Left ventricle myocardium inferior (tissue), 1 donor: ENCODE measurements around the gene MYLK3. TPM values are rescaled to one million over a fixed set of nuclear protein-coding genes. Genes with fewer than 3 reads are reported as not detected.
"Not testable (repeated sequence)": the region's sequence is repeated elsewhere in the genome, so short reads cannot be mapped to it uniquely, and the experiment has no call there.

Experiments
- DNase-seq: peaks from one replicate; pipeline ENCODE4 v3.0.0-alpha.2; 2020
- H3K27ac ChIP-seq: fragments of 200-600 bp; replicated peaks from 2 replicates; pipeline ENCODE4 v1.8.0; 2021
- H3K27me3 ChIP-seq: fragments of 200-600 bp; 2 replicates; pipeline ENCODE4 v1.8.0; 2021; ENCODE audit warnings: low read depth
- H3K36me3 ChIP-seq: fragments of 200-600 bp; 2 replicates; pipeline ENCODE4 v1.8.0; 2021
- H3K4me1 ChIP-seq: fragments of 200-600 bp; 2 replicates; pipeline ENCODE4 v1.8.0; 2021
- H3K4me3 ChIP-seq: fragments of 200-600 bp; 2 replicates; pipeline ENCODE4 v1.8.0; 2021; ENCODE audit warnings: mild to moderate bottlenecking, moderate library complexity
- H3K9me3 ChIP-seq: fragments of 200-600 bp; replicated peaks from 2 replicates; pipeline ENCODE4 v1.8.0; 2021
- CTCF ChIP-seq: fragments of 200-600 bp; IDR thresholded peaks from 2 replicates; pipeline ENCODE4 v1.8.0; 2021; ENCODE audit warnings: antibody characterized with exemption, mild to moderate bottlenecking, borderline replicate concordance
- intact Hi-C: fragments of 100-400 bp; cut with micrococcal nuclease; formaldehyde crosslinking; loops from one replicate; pipeline ENCODE4 v1.11.0; 2022
- total RNA-seq: library from RNA; stranded (reverse); fragmentation: NEBNext Ultra II Directional; extraction: Animal tissue kit (Norgen Biotek cat#: 25700); gene quantifications from one replicate; pipeline ENCODE4 v1.2.1, GENCODE V29; 2021
- donor health status: DM: no; HTN: yes; CAD: no; lungs with severe emphysema.

Gene MYLK3
- total RNA-seq, 1 donor from 2014 or later: 256 TPM

- no peaks in the 10 kb centered on the region for H3K27me3 ChIP-seq
- peak overlapping the region; percentile 83 for H3K4me3 ChIP-seq
- intact Hi-C loops: no loop called here
- H3K9me3 ChIP-seq: peaks cover 28% of the 10 kb centered on the region
- no peaks in the 10 kb centered on the region for H3K36me3 ChIP-seq
- TF ChIP-seq CTCF: no peak
- peaks cover 37% of the 10 kb centered on the region for H3K4me1 ChIP-seq
- peak; percentile 77 for DNase-seq
- H3K27ac ChIP-seq: peak overlapping the region; percentile 72
Measured at GRCh38 chr16:46789499-46790414, 41.6 kb upstream of the MYLK3 start.

GRCh38 chr16:46788891-46789474 is 40.8 kb upstream of the MYLK3 start:
- Histone ChIP-seq H3K4me1 (peaks cover 37% of the 10 kb centered on the region), H3K9me3 (peaks cover 20% of the 10 kb centered on the region), H3K36me3 (no peaks in the 10 kb centered on the region), H3K4me3 (peak overlapping the region; percentile 83), H3K27me3 (no peaks in the 10 kb centered on the region), H3K27ac (peak overlapping the region; percentile 63)
- no peak for TF ChIP-seq CTCF
- no peak for DNase-seq
- intact Hi-C loops: no loop called here

GRCh38 chr16:46787909-46788308 is 39.8 kb upstream of the MYLK3 start:
- no peak for DNase-seq
- Histone ChIP-seq H3K27me3 (no peaks in the 10 kb centered on the region), H3K4me3 (no peak overlapping the region), H3K9me3 (peaks cover 9% of the 10 kb centered on the region), H3K36me3 (no peaks in the 10 kb centered on the region), H3K27ac (no peak overlapping the region), H3K4me1 (peaks cover 37% of the 10 kb centered on the region)
- intact Hi-C loops: no loop called here
- no peak for TF ChIP-seq CTCF

GRCh38 chr16:46785076-46785845 is 37.1 kb upstream of the MYLK3 start:
- Histone ChIP-seq H3K4me1 (peaks cover 33% of the 10 kb centered on the region), H3K4me3 (no peak overlapping the region), H3K27ac (peak overlapping the region; percentile 7), H3K27me3 (no peaks in the 10 kb centered on the region), H3K9me3 (peaks cover 9% of the 10 kb centered on the region), H3K36me3 (no peaks in the 10 kb centered on the region)
- TF ChIP-seq CTCF: no peak
- DNase-seq: no peak
- intact Hi-C loops: no loop called here

- H3K9me3 ChIP-seq, DNase-seq, H3K36me3 ChIP-seq, H3K4me3 ChIP-seq, H3K27ac ChIP-seq, H3K27me3 ChIP-seq, intact Hi-C loops: not testable (repeated sequence)
- peaks cover 27% of the 10 kb centered on the region for H3K4me1 ChIP-seq
Measured at GRCh38 chr16:46784569-46784968, 36.4 kb upstream of the MYLK3 start.
